ENCODE measurements around the gene CHORDC1.

GRCh38 chr11:90242894-90243416 is 20.1 kb upstream of the CHORDC1 start:
- TF ChIP-seq POLR2A (IDR thresholded peaks at IDR 0.05) (no peak), CTCF (IDR thresholded peaks at IDR 0.05) (no peak)

Data from lower leg skin (tissue), 3 donors.